Coronary artery (tissue), 2 donors: ENCODE measurements around the gene TSPAN17.

Source experiments
- DNase-seq: peaks from one replicate; pipeline ENCODE4 v3.0.0-alpha.2; 2017; ENCODE audit warnings: low spot score
- H3K27ac ChIP-seq, 2 donors: fragments of 200-600 bp; sonication (generic); one replicate each; pipeline ENCODE4 v1.5.1; 2016 to 2019
- H3K4me3 ChIP-seq: fragments of 200-600 bp; sonication (generic); 2 replicates; pipeline ENCODE4 v1.5.1; 2016; ENCODE audit warnings: mild to moderate bottlenecking, moderate library complexity
- CTCF ChIP-seq: fragments of 200-600 bp; sonication (generic); IDR thresholded peaks from one replicate; pipeline ENCODE4 v1.5.1; 2019; ENCODE audit warnings: antibody characterized with exemption

TSPAN17 gene

GRCh38 chr5:176621661-176622079 is 25.6 kb upstream of the TSPAN17 start:
- no peak for DNase-seq
- no peak for TF ChIP-seq CTCF
- Histone ChIP-seq H3K27ac (no peak overlapping the region), H3K4me3 (no peak overlapping the region)

GRCh38 chr5:176624142-176624541 is 23.1 kb upstream of the TSPAN17 start:
- no peak for TF ChIP-seq CTCF
- H3K4me3 ChIP-seq = no peak overlapping the region
- DNase-seq = no peak
- H3K27ac ChIP-seq = no peak overlapping the region

GRCh38 chr5:176624938-176625337 is 22.3 kb upstream of the TSPAN17 start:
- no peak overlapping the region for H3K4me3 ChIP-seq
- TF ChIP-seq CTCF = no peak
- H3K27ac ChIP-seq = no peak overlapping the region
- DNase-seq = no peak

- DNase-seq = no peak
- no peak overlapping the region for H3K27ac ChIP-seq
- H3K4me3 ChIP-seq = no peak overlapping the region
- TF ChIP-seq CTCF = no peak
These were observed 21.8 kb upstream of the TSPAN17 start for GRCh38 chr5:176625512-176625911.

- Histone ChIP-seq H3K4me3 (no peak overlapping the region), H3K27ac (no peak overlapping the region)
- TF ChIP-seq CTCF = no peak
- DNase-seq = no peak
These were observed 21.1 kb upstream of the TSPAN17 start for GRCh38 chr5:176625966-176626875.

GRCh38 chr5:176626876-176627236 is 20.4 kb upstream of the TSPAN17 start:
- DNase-seq = no peak
- no peak overlapping the region for H3K27ac ChIP-seq
- H3K4me3 ChIP-seq = no peak overlapping the region
- no peak for TF ChIP-seq CTCF

- H3K4me3 ChIP-seq = no peak overlapping the region
- TF ChIP-seq CTCF = no peak
- DNase-seq = no peak
- H3K27ac ChIP-seq = no peak overlapping the region
These were observed 19.7 kb upstream of the TSPAN17 start for GRCh38 chr5:176627582-176627981.
